Breast epithelium (tissue), 4 donors: ENCODE results near the gene RINL. TPM values are rescaled to one million over a fixed set of nuclear protein-coding genes. Genes with fewer than 3 reads are reported as not detected.
A peak's percentile ranks its signal among the peaks of the same experiment; 100 is the strongest.

Source experiments
- DNase-seq, 2 donors: peaks; one replicate each; pipeline ENCODE4 v3.0.0-alpha.2; 2019; ENCODE audit warnings: low spot score in 2 of 2
- H3K27ac ChIP-seq, 2 donors: fragments of 200-600 bp; sonication (generic) in 1 of 2; one replicate each; pipeline ENCODE4 v1.5.1; 2016 to 2019; ENCODE audit warnings: mild to moderate bottlenecking in 1 of 2
- H3K27me3 ChIP-seq, 2 donors: fragments of 200-600 bp; sonication (generic) in 1 of 2; one replicate each; pipeline versions ENCODE4 v1.5.1 to v1.6.0; 2017 to 2019; ENCODE audit warnings: control low read depth in 1 of 2, mild to moderate bottlenecking in 1 of 2
- H3K36me3 ChIP-seq: fragments of 200-600 bp; one replicate; pipeline ENCODE4 v1.5.1; 2019
- H3K4me1 ChIP-seq, 2 donors: fragments of 200-600 bp; sonication (generic); one replicate each; pipeline ENCODE4 v1.5.1; 2016 to 2019; ENCODE audit warnings: control low read depth in 1 of 2
- H3K4me3 ChIP-seq, 3 donors: fragments of 200-600 bp; sonication (generic); 1 replicate in 2 of 3; 2 replicates in 1 of 3; pipeline ENCODE4 v1.5.1; 2016 to 2019; ENCODE audit warnings: mild to moderate bottlenecking in 3 of 3, moderate library complexity in 2 of 3
- H3K9me3 ChIP-seq, 2 donors: fragments of 200-600 bp; sonication (generic) in 1 of 2; one replicate each; pipeline ENCODE4 v1.5.1; 2016 to 2019; ENCODE audit warnings: control low read depth in 1 of 2
- POLR2A ChIP-seq: fragments of 450-650 bp; IDR thresholded peaks from one replicate; pipeline ENCODE4 v1.6.1; 2016; ENCODE audit warnings: antibody characterized with exemption, mild to moderate bottlenecking, moderate library complexity
- POLR2AphosphoS5 ChIP-seq, 3 donors: sonication (generic); formaldehyde crosslinking; IDR thresholded peaks; one replicate each; pipeline ENCODE4 v1.6.1; 2017; ENCODE audit warnings: antibody characterized with exemption in 3 of 3
- intact Hi-C: fragments of 100-400 bp; cut with DNase I; formaldehyde crosslinking; loops from one replicate; pipeline ENCODE4 v1.15.1; 2023; ENCODE audit warnings: low total_unique reads
- total RNA-seq, 3 donors: library from RNA; depleted of rRNA; stranded (reverse); fragments of >200 nt; gene quantifications; one replicate each; pipeline ENCODE4 v1.1.0, GENCODE V29; 2016
- TF ChIP-seq, protein P1 (sequence below), 3 donors: fragments of 450-650 bp; IDR thresholded peaks; one replicate each; pipeline ENCODE4 v1.5.1; 2016 to 2017; ENCODE audit warnings: antibody characterized with exemption in 3 of 3, mild to moderate bottlenecking in 3 of 3, moderate library complexity in 3 of 3

RINL gene
- total RNA-seq, 3 donors from 2014 or later: 4.5 to 13.0 (median 12.8) TPM

DNA sequence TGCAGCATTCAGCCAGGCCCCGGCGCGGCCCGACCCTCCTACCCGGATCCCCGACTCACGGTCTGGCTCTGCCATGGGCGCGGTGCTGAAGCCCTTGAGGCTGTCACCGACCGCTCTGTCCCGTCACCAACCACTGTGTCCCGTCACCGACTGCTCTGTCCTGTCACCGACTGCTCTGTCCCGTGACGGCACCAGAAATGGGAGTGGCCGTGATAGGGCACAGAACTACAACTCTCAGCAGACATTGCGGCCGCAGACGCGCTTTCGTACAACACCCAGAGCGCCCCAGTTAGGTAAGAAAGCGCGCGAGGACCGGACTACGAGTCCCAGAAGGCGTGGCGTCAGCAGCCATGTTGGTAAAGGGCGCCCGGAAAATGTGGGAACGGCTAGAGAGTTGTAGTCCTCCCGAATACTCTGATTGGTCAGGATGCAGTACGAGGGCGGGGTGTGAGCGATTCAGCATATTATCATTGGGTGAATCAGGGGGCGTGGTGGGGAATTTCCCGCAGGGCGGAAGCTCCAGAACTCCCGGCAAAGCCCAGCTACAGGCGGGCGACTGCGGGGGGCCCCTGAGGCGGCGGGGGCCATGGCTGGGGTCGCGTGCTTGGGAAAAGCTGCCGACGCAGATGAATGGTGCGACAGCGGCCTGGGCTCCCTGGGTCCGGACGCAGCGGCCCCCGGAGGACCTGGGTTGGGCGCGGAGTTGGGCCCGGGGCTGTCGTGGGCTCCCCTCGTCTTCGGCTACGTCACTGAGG, 21.5 kb upstream of the RINL start, which contains the start of the genes NFKBIB and SIRT2:
TSS of gene NFKBIB (plus strand) at position 523 of the 755 bp plus-strand sequence. CDS start at position 587, 64 bp downstream.
TSS of gene SIRT2 (minus strand) at position 172 of the 755 bp plus-strand sequence. CDS start at position 75, 97 bp downstream.
- Histone ChIP-seq H3K27ac (peak within 1 kb of the TSS; percentile 92 to 94), H3K9me3 (no peaks in the 10 kb centered on the region), H3K36me3 (no peaks in the 10 kb centered on the region), H3K4me3 (peak within 1 kb of the TSS; percentile 67 to 94 (median 91)), H3K4me1 (peaks cover 0 to 6% of the 10 kb centered on the region in 2 donors), H3K27me3 (no peaks in the 10 kb centered on the region)
- peak; percentile 99 to 100 for DNase-seq
- TF ChIP-seq, protein P1, sequence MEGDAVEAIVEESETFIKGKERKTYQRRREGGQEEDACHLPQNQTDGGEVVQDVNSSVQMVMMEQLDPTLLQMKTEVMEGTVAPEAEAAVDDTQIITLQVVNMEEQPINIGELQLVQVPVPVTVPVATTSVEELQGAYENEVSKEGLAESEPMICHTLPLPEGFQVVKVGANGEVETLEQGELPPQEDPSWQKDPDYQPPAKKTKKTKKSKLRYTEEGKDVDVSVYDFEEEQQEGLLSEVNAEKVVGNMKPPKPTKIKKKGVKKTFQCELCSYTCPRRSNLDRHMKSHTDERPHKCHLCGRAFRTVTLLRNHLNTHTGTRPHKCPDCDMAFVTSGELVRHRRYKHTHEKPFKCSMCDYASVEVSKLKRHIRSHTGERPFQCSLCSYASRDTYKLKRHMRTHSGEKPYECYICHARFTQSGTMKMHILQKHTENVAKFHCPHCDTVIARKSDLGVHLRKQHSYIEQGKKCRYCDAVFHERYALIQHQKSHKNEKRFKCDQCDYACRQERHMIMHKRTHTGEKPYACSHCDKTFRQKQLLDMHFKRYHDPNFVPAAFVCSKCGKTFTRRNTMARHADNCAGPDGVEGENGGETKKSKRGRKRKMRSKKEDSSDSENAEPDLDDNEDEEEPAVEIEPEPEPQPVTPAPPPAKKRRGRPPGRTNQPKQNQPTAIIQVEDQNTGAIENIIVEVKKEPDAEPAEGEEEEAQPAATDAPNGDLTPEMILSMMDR (IDR thresholded peaks at IDR 0.05): no peak
- TF ChIP-seq POLR2A (peak; percentile 30), POLR2AphosphoS5 (IDR thresholded peaks at IDR 0.05) (peak; percentile 45 to 92 (median 82))
- intact Hi-C loops: no loop called here

DNA sequence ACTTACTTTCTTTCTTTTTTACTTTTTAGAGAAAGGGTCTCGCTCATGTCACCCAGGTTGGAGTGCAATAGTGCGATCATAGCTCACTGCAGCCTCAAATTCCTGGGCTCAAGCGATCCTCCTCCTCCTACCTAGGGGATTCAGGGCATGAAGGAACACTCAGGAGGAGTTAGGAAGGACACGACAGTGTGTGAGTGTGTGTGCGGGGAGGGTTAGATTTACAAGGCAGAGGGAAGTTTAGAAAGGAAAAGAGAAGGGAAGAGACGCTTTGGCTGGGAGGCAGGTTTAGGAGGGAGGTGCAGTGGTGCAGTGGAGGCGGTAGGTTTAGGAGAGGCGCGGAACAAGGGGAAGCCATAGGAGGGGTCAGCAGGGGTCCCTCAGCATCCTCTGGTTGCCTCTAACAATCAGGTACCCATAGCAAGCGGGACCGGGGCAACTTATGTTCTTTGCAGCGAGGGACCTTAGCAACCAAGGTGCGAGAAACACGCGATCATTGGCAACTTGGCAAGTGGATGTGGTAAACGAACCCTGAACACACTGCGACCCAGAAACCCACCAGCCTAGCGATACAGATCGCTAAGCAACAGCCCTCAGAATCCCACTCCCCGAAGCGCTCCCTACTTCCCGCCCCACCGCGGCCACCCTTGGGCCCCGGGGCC, 20.8 kb upstream of the RINL start:
- peaks cover 0 to 6% of the 10 kb centered on the region in 2 donors for H3K4me1 ChIP-seq
- TF ChIP-seq POLR2AphosphoS5 (IDR thresholded peaks at IDR 0.05) (no peak), POLR2A (no peak)
- TF ChIP-seq, protein P1 (IDR thresholded peaks at IDR 0.05): no peak
- intact Hi-C loops: no loop called here
- DNase-seq: peak in 1 of 2 donors; percentile 50
- H3K27me3 ChIP-seq: no peaks in the 10 kb centered on the region
- H3K9me3 ChIP-seq: no peaks in the 10 kb centered on the region
- H3K4me3 ChIP-seq: peak overlapping the region; percentile 67 to 94 (median 91)
- H3K27ac ChIP-seq: peak overlapping the region; percentile 92 to 94
- no peaks in the 10 kb centered on the region for H3K36me3 ChIP-seq

DNA sequence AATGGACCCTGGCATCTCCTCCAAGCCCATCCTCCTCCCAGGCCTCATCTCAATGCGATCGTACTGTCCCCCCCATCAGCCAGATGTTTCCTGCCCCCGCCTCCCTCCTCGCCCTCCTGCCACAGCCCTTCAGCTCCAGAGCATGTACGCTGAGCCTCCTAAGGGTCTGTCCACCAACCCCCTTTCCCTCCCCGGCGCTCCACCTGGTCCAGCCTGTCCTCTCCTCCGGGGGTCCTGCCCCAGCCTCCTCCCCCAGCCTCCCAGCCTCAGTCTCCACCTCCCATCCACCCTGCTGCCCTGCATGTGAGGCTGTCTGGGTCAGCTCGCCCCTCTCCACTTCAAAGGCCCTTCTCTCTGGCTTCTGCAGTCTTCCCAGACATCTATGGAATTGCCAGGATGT, 16.9 kb upstream of the RINL start:
- TF ChIP-seq POLR2A: no peak
- TF ChIP-seq POLR2AphosphoS5 (IDR thresholded peaks at IDR 0.05): no peak
- TF ChIP-seq, protein P1 (IDR thresholded peaks at IDR 0.05): no peak
- no peak for DNase-seq
- no peak overlapping the region for H3K27ac ChIP-seq
- no peaks in the 10 kb centered on the region for H3K9me3 ChIP-seq
- intact Hi-C loops: no loop called here
- no peaks in the 10 kb centered on the region for H3K36me3 ChIP-seq
- no peaks in the 10 kb centered on the region for H3K4me1 ChIP-seq
- no peaks in the 10 kb centered on the region for H3K27me3 ChIP-seq
- H3K4me3 ChIP-seq: no peak overlapping the region

DNA sequence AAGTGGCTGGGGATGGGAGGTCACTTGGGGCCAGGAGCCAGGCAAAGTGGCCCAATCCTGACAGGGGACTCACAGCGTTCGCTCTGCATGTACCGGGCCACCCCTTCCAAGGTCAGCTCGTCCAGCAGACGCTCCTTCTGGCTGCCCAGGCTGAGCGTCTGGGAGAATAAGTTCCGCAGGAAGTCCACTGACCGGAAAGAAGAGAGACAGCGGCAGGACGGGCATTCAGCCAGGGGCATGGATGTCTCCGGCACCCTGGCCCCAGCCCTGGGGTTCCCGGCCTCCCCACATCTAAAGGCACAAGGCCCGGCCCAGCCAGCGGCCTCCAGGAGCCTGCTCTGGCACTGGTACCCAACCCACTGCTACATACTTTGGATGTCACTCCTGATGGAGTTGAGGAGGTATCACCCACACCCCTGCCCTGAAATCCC, 15.3 kb upstream of the RINL start:
- intact Hi-C loops: no loop called here
- Histone ChIP-seq H3K9me3 (no peaks in the 10 kb centered on the region), H3K4me1 (no peaks in the 10 kb centered on the region), H3K36me3 (no peaks in the 10 kb centered on the region), H3K27ac (peak overlapping the region; percentile 45 to 63), H3K4me3 (no peak overlapping the region), H3K27me3 (no peaks in the 10 kb centered on the region)
- TF ChIP-seq, protein P1 (IDR thresholded peaks at IDR 0.05): no peak
- TF ChIP-seq POLR2A (no peak), POLR2AphosphoS5 (IDR thresholded peaks at IDR 0.05) (no peak)
- DNase-seq: no peak

DNA sequence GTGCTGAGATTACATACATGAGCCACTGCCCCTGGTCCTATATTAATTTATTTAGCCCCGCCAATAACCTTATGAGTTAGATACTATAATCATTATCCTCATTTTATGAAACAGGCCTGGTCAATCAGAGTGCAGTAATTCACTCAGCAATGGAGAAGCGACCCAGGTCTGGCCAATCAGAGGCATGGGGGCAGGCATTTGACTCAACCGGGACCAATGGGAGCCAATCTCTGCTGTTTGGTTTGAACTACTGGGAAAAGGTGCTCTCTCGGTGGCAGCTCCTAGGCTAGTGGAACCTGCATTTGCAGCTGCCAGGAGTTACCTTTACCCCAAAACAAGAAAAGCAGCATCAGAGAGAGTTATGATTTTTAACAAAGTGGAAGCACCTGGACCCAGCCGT, 14.8 kb upstream of the RINL start:
- H3K4me3 ChIP-seq: no peak overlapping the region
- TF ChIP-seq POLR2AphosphoS5 (IDR thresholded peaks at IDR 0.05): no peak
- TF ChIP-seq, protein P1 (IDR thresholded peaks at IDR 0.05): no peak
- no peak for TF ChIP-seq POLR2A
- DNase-seq: no peak
- no peaks in the 10 kb centered on the region for H3K9me3 ChIP-seq
- peak overlapping the region; percentile 45 to 63 for H3K27ac ChIP-seq
- no peaks in the 10 kb centered on the region for H3K27me3 ChIP-seq
- no peaks in the 10 kb centered on the region for H3K4me1 ChIP-seq
- no peaks in the 10 kb centered on the region for H3K36me3 ChIP-seq
- intact Hi-C loops: no loop called here
